Right hindlimb (tissue), 1 donor: ENCODE measurements around the gene FUT9.

Experiments used
- DNase-seq: peaks from one replicate; pipeline ENCODE4 v3.0.0-alpha.2; 2018

Gene FUT9

GRCh38 chr6:96015518-96016333 lies at the start of gene FUT9:
Gene FUT9, plus strand, starts transcription at chr6:96015974. Its CDS starts 187,182 bp downstream, at chr6:96203156.
- DNase-seq = no peak

DNA sequence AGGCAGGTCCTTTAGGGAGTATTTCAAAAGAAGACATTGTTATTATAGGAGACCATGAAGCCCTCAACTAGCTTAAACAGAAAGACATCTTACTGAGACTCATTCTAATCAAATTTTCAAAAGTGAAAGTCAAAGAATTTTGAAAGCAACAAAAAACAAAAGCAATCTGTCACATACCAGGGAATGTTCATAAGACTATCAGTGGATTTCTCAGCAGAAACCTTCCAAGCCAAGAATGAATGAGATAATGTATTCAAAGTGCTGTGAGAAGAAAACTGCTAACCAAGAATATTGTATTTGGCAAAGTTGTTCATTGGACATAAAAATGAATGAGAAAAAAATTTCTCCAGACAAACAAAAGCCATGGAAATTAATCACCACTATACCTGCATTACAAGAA lies 48.2 kb upstream of the FUT9 start:
- no peak for DNase-seq

GRCh38 chr6:95973976-95974375 lies 41.8 kb upstream of the FUT9 start:
- no peak for DNase-seq

DNA sequence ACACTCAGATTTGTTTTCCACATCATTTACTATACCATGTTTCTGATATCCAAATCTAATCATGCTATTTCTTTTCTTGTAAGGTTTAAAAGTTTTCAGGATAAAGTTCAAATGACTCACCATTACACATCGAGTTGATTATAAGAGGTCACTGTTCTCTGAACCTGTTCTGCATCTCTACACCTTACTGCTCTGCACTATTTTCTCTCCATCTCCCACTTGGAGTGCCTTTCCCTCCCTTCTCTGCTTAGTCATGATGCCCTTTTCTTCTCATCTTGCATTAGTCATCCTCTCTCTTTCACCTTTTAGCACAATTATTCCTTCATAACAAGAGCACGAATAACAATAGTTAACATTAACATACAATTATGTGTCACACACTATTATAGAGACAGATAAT lies 37.5 kb upstream of the FUT9 start:
- DNase-seq = no peak

- no peak for DNase-seq
These were observed 23.9 kb upstream of the FUT9 start for GRCh38 chr6:95991906-95992305.

DNA sequence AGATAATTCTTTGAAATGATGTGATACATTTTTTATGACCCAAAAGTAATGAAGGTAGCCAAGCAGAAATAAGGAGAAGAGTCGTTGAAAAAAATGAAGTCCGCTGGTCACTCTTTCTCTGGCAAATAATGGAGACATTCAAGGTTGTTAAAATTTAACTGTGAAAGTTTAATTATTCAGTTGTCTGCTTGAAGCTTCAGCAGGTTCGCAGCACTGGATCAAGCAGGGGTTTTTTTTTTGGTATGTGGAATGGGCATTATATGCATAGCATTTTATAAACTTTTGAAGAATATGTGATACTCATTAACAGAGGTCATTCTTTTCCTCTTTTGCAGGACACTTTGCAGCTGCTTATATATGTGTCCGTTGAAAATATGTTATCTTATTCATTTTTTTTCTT lies 21.6 kb upstream of the FUT9 start:
- DNase-seq = no peak

DNA sequence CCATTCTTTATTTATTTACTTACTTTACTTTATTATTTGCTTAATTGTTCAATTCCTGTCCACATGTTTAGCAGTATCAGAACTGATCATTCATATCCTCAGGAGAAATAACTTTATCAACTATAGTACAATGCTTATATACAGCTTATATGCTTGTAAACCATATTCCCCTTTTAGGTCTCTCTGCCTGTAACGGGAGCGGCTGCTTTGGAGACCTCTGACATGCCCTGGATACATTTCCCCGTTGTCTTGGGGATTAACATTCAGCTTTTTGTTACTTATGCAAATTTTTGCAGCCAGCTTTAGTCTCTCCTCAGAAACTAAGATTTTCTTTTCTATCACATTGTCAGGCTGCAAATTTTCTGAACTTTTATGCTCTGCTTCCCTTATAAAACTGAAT lies 17.6 kb upstream of the FUT9 start:
- no peak for DNase-seq

DNA sequence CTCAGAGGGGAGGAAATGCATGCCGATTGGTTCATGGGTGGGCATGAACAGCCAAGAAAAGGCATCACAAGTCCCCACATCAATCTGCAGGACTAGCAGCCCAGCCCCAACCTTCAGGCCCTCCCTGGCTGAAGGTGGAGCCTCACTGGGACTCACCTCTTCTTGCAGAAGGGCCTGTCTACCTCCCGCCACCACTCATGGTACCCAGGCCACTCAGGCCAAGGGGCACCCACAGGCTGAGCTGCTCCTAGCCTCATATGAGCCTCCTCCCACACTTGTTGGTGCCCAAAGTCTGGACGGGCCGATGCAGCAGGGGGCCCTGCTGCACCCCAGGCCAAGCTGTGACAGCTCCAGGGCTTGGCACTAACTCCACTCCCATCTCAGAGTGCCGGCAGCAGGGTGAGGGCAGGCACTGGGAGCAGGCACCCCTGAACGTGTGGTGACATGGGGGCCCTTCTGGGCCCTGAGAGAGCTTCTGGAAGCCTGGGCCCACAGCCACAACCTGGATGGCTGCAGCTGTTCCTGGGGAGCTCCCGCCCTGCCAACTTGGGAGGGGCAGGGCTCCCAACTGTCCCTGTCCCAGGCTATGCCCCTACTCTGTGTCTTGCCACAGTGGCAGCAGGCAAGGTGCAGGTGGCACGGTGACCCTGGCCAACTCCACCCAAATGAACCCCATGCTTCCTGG lies 13.7 kb upstream of the FUT9 start:
- DNase-seq = no peak

GRCh38 chr6:96002576-96002910 lies 13.2 kb upstream of the FUT9 start:
- DNase-seq = no peak

- DNase-seq = no peak
These were observed 12.9 kb upstream of the FUT9 start for GRCh38 chr6:96002912-96003311.

DNA sequence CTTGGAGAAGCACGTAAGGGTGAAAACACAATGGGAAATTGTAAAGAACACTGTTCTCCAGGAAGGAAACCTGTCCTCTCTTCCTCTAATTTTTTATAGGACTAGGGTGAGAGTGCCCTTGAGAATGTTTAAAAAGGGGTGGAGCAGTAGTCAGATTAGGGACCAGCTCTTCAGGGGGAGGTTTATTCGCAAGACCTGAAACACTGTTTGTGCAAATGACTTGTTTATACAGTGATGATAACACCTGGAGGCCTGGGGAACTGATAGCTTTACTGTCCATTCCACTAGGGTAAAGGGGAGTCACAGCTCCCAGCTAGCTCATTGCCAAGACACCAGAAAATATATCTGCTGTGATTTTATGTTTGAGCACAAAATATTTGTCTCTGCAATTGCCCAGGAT lies 8.1 kb upstream of the FUT9 start:
- DNase-seq = no peak

DNA sequence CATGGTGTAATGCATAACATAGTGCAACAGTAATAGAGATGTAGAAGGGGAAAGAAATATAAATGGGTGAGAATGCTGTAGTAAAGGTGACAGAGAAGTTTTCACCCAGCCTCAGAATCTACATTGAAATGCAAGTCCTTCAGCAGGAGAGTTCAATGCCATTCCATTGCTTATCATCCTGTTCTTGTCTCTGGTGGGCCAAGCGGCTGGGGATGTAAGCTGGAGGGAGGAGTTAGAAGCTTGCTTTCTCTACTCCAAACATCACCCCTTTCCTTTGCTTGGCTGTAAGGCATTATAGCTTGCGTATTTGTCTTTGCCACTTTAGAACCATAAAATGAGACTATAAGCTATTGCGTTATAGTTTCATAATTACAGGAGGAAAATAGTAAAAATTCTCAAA lies 2.2 kb upstream of the FUT9 start:
- DNase-seq = no peak

- DNase-seq = no peak
These were observed 792 bp upstream of the FUT9 start for GRCh38 chr6:96014846-96015517.

DNA sequence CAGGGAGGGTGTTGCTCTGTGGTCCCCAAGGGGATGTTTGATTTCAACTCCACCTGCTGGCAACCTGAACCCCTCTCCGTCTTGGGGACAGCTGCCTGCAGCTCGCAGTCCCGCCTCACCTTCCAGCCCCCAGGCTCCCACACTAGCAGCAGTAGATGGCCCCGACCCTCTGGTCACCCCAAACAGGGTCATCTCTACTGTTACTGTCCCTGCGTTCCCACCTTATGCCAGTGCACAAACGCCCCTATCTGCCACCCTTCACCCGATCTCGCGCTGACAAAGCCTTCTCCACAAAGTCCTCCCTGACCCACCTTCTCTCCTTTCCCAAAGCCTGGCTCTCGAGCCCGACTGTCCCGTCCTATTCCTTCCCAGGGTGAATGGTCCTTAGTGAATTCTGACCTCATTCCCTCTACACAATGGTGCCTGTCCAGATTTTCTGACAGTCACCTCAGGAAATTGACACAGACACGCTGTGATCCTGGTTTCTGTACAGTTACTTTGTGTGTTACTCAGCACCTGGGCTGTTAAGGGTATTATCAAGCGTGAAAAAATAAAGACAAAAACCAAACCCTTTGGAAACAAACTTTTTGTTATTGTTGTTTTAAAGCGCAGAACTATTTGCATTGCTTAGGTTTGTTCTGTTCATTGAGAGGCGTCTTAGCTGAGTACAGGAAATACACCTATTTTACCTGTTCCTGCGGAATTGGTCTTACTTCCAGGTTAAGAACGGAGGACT lies 728 bp downstream of the FUT9 start:
- no peak for DNase-seq

DNA sequence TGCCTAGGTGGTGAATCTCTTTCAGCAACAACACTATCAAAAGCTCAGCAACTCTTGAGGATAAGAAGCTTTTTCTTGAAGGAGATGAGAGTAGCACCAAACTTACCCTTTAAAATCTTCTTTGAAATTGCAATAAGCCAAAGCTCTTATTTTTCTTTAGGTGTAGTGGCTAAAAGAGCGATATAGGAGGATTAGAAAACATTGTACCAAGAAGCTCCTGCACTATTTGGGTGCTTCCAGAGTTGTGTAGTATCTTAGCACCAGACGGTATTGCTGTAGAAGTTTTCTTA lies 1.2 kb downstream of the FUT9 start:
- no peak for DNase-seq

DNA sequence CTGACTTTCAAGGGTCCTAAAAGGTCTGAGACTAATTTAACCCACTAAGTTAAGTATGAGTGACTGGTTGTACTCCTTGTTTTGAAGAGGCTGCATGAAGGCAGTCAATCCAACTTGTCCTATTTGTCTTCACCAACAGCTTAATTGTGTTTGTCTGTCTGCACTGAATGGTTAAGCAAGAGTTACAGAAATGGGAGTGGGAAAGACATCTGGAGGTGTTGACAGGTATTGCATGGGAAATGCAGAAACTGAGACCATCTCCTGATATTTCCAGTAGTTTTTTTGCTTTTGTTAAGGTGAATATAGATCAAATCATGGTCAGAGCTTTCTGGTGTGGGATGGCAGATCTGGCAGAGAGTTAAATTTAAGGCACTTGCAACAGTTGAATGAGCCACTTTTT lies 6.5 kb downstream of the FUT9 start:
- DNase-seq = no peak

- DNase-seq = no peak
These were observed 16.9 kb downstream of the FUT9 start for GRCh38 chr6:96032661-96033060.

DNA sequence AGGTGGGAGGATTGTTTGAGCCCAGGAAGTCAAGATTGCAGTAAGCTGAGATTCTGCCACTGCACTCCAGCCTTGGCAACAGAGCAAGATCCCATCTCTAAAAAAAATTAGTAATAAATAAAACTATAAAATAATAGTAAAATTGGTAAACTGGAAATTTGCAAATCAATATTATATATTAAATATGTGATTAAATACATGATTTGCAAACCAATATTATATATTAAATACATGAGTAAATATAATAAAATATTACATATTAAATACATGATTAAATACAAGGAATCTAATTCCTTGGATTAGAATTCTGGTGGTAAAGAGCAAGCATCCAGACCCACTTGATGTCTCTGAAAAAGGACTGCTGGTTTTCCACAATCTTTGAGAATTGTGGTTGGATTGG lies 35.8 kb downstream of the FUT9 start:
- no peak for DNase-seq

GRCh38 chr6:96058082-96058481 lies 42.3 kb downstream of the FUT9 start:
- DNase-seq = no peak

- DNase-seq = no peak
These were observed 43.8 kb downstream of the FUT9 start for GRCh38 chr6:96059586-96059985.

DNA sequence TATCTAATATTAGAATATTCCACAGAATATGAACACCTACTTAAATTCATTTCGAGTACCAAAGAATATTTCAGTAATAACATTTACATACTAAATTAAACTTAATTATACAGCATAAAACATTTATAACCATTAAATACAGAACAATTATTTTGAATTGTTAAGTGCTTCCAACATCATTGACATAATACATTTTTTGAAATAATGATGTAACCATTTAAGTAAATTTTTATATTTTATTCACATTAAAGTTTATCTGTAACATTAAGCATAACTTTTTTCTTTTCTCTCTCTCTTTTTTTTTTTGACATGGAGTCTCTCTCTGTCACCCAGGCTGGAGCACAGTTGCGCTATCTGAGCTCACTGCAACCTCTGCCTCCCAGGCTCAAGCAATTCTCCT lies 44.5 kb downstream of the FUT9 start:
- no peak for DNase-seq

GRCh38 chr6:96065213-96065612 lies 49.4 kb downstream of the FUT9 start:
- no peak for DNase-seq

DNA sequence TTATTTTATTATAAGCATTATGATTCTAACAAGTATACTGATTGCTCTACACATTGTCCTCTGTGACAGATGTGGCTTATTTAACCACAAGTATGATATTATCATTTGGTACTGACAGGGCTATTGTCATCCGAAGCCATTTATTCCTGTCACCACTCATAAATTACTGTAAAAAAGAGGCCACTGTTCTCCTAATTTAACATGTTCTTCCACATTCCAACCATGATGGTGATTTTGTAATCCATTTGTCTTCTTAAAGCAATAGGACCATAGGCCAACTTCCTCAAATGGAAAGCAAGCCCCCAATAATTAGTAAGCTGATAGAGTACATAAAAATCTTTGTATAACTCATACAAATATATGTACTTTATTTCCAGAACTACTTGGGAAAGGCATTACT lies 50.6 kb downstream of the FUT9 start:
- DNase-seq = no peak

GRCh38 chr6:96073555-96073954 lies 57.8 kb downstream of the FUT9 start:
- DNase-seq = no peak
